ENCODE results near the gene DTD2. TPM values are rescaled to one million over a fixed set of nuclear protein-coding genes. Genes with fewer than 3 reads are reported as not detected.

Gene DTD2
- polyA plus RNA-seq, 3 donors, result 6.4 to 16.6 (median 15.0) TPM

- Mint-ChIP-seq H3K27ac (peak overlapping the region in 4 of 7 donors; percentile 86 to 96 (median 94)), H3K36me3 (peaks cover 6 to 11% of the 10 kb centered on the region in 2 donors), H3K4me1 (peaks cover 26% of the 10 kb centered on the region), H3K4me3 (peak overlapping the region; percentile 98), H3K9me3 (peaks cover 0 to 3% (median 0%) of the 10 kb centered on the region in 7 donors), H3K27me3 (ENCODE audit: low read depth in 3 of 3) (peaks cover 0 to 1% (median 0%) of the 10 kb centered on the region in 3 donors)
- H3K36me3 ChIP-seq (replicated peaks in 1 of 2; ENCODE audit: control insufficient read depth in 1 of 2, insufficient read depth in 2 of 2, low read length in 2 of 2), result no peaks in the 10 kb centered on the region
- peaks cover 25% of the 10 kb centered on the region for H4K20me1 ChIP-seq (ENCODE audit: insufficient read depth, low read length)
- DNase-seq, result no peak
- peak overlapping the region in 1 of 3 experiments; percentile 99 for H3K4me3 ChIP-seq (replicated peaks in 1 of 3; ENCODE audit: low read depth in 2 of 3, low read length in 3 of 3)
- H3K4me1 ChIP-seq (ENCODE audit: control insufficient read depth in 1 of 2, insufficient read depth in 2 of 2, low read length in 2 of 2), result peaks cover 18 to 26% of the 10 kb centered on the region in 2 donors
- H3K4me2 ChIP-seq (replicated peaks; ENCODE audit: extremely low read depth, low read length, poor library complexity, severe bottlenecking), result peak overlapping the region; percentile 86
- peak overlapping the region; percentile 88 for H2AFZ ChIP-seq (ENCODE audit: insufficient read depth, low read depth, low read length, poor library complexity, severe bottlenecking)
- no peak for TF ChIP-seq CTCF (IDR thresholded peaks at IDR 0.05)
- intact Hi-C loops (cut with micrococcal nuclease), result loop anchor here in 1 of 2 donors (10.0 kb wide), 1 partner anchor 134 kb away; no protein-coding TSS in a partner anchor
- H3K27me3 ChIP-seq (ENCODE audit: control insufficient read depth in 2 of 2, insufficient read depth in 2 of 2, low read length in 2 of 2), result no peaks in the 10 kb centered on the region
- peak overlapping the region in 1 of 2 donors; percentile 94 for H3K27ac ChIP-seq (ENCODE audit: low read depth in 1 of 2, low read length in 2 of 2)
- WGBS (ENCODE audit: insufficient coverage), result no CpG with 5 or more reads among the region's 5 CpGs
- H3K9me3 ChIP-seq (replicated peaks in 1 of 2; ENCODE audit: control insufficient read depth in 1 of 2, insufficient read depth in 1 of 2, low read length in 2 of 2), result no peaks in the 10 kb centered on the region
- H3K9ac ChIP-seq (ENCODE audit: insufficient read depth, low read length, poor library complexity, severe bottlenecking), result peak overlapping the region; percentile 93
- H3K79me2 ChIP-seq (ENCODE audit: insufficient read depth, low read length), result peaks cover 40% of the 10 kb centered on the region
Measured at GRCh38 chr14:31421200-31421599, 36.1 kb downstream of the DTD2 start.

- H3K4me1 Mint-ChIP-seq, result peaks cover 26% of the 10 kb centered on the region
- DNase-seq, result peak; percentile 87 to 91 (median 90)
- H3K4me3 ChIP-seq (replicated peaks in 1 of 3; ENCODE audit: low read depth in 2 of 3, low read length in 3 of 3), result peak within 1 kb of the TSS; percentile 77 to 100 (median 99)
- under 1% methylated on average over 55 of the region's 56 CpGs for WGBS (ENCODE audit: insufficient coverage)
- peak within 1 kb of the TSS; percentile 86 to 96 (median 94) for H3K27ac Mint-ChIP-seq
- peaks cover 25% of the 10 kb centered on the region for H4K20me1 ChIP-seq (ENCODE audit: insufficient read depth, low read length)
- H3K4me3 Mint-ChIP-seq, result peak within 1 kb of the TSS; percentile 98
- H3K4me2 ChIP-seq (replicated peaks; ENCODE audit: extremely low read depth, low read length, poor library complexity, severe bottlenecking), result peak within 1 kb of the TSS; percentile 86
- H3K9ac ChIP-seq (ENCODE audit: insufficient read depth, low read length, poor library complexity, severe bottlenecking), result peak within 1 kb of the TSS; percentile 93
- H3K27ac ChIP-seq (ENCODE audit: low read depth in 1 of 2, low read length in 2 of 2), result peak within 1 kb of the TSS; percentile 78 to 94
- H3K9me3 ChIP-seq (replicated peaks in 1 of 2; ENCODE audit: control insufficient read depth in 1 of 2, insufficient read depth in 1 of 2, low read length in 2 of 2), result no peaks in the 10 kb centered on the region
- H3K27me3 ChIP-seq (ENCODE audit: control insufficient read depth in 2 of 2, insufficient read depth in 2 of 2, low read length in 2 of 2), result no peaks in the 10 kb centered on the region
- no peaks in the 10 kb centered on the region for H3K36me3 ChIP-seq (replicated peaks in 1 of 2; ENCODE audit: control insufficient read depth in 1 of 2, insufficient read depth in 2 of 2, low read length in 2 of 2)
- peaks cover 0 to 3% (median 0%) of the 10 kb centered on the region in 7 donors for H3K9me3 Mint-ChIP-seq
- peaks cover 47% of the 10 kb centered on the region for H3K79me2 ChIP-seq (ENCODE audit: insufficient read depth, low read length)
- H3K36me3 Mint-ChIP-seq, result peaks cover 6 to 11% of the 10 kb centered on the region in 2 donors
- no peak for TF ChIP-seq CTCF (IDR thresholded peaks at IDR 0.05)
- H3K4me1 ChIP-seq (ENCODE audit: control insufficient read depth in 1 of 2, insufficient read depth in 2 of 2, low read length in 2 of 2), result peaks cover 18 to 26% of the 10 kb centered on the region in 2 donors
- peaks cover 0 to 1% (median 0%) of the 10 kb centered on the region in 3 donors for H3K27me3 Mint-ChIP-seq (ENCODE audit: low read depth in 3 of 3)
- intact Hi-C loops (cut with micrococcal nuclease), result loop anchor here in 1 of 2 donors (10.0 kb wide), 1 partner anchor 134 kb away; no protein-coding TSS in a partner anchor
- peak within 1 kb of the TSS; percentile 88 for H2AFZ ChIP-seq (ENCODE audit: insufficient read depth, low read depth, low read length, poor library complexity, severe bottlenecking)
Measured at GRCh38 chr14:31420319-31421111, 36.8 kb downstream of the DTD2 start, which contains the start of gene HEATR5A. HEATR5A (minus strand) TSS chr14:31420550; CDS start chr14:31402975, 17,575 bp downstream.
